T-helper 2 cell treated with Interferon-gamma antibody and Interleukin-4, amounts not matched to agents 100 ng/mL and 5 ng/mL, for 36 hours (primary cell): Measurements from ENCODE around the gene C15orf39. TPM values are rescaled to one million over a fixed set of nuclear protein-coding genes. Genes with fewer than 3 reads are reported as not detected.
"Not testable (repeated sequence)": the region's sequence is repeated elsewhere in the genome, so short reads cannot be mapped to it uniquely, and the experiment has no call there.

Source experiments
- intact Hi-C: fragments of 100-400 bp; cut with micrococcal nuclease; formaldehyde crosslinking; loops from one replicate; pipeline ENCODE4 v1.15.1; 2023
- total RNA-seq: library from RNA; stranded (reverse); gene quantifications from 2 replicates; pipeline ENCODE4 v1.2.3, GENCODE V29; 2022

The C15orf39 gene
- 113 and 117 TPM in 2 replicates for total RNA-seq

- intact Hi-C loops, result loop anchor here (1.0 to 5.0 kb wide), 7 partner anchors 70 to 419 kb away; partner anchors contain the start of genes CSK, RPP25 and SIN3A
Observed at GRCh38 chr15:75201616-75202250, at the start of gene C15orf39. TSS of gene C15orf39 (plus strand) at chr15:75201882. CDS start at chr15:75206049, 4,167 bp downstream.

DNA sequence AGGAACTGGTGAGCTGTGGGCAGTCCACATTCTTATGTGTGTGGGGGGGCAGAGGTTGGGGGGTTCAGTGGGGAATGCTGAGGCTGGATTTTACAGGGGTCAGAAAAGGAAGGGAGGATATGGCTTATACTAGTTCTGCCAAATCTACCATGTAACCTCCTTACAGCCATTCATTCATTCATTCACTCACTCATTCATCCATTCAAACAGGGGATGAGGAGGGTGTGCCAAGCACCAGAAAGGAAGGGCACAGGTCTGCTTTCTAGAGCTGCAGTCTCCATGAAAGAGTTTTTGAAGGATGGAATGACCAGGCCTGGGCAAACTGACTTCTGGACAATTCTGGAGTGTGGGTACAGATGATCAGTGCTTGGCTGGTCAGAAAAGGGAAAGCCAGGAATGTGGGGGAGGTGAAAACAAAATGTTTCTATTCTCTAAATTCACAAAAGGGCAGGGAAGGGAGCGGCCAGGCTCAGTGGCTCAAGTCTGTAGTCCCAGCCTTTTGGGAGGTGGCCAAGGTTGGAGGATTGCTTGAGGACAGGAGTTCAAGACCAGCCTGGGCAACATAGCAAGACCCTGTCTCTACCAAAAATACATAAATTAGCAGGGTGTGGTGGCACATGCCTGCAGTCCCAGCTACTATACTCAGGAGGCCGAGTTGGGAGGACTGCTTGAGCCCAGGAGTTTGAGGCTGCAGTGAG lies 49.2 kb upstream of the C15orf39 start:
- intact Hi-C loops, result loop anchor here (10.0 kb wide), 1 partner anchor 48 kb away; no protein-coding TSS in a partner anchor

DNA sequence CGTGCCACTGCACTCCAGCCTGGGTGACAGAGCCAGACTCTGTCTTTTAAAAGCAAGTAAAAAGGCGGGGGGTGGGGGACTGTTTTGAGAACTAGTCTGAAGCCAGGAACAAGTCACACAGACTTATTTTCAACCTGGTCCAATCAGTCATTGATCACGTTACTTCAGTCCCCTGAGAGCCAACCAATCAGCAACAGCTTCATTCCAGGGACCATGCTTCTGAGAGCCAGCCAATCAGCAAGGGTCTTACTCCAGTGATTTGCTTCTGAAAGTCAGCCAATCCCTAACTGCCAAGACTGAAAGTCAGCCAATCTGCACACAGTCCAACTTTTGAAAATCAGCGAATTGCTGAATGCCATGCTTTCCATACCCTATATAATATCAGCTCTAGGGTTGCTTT lies 48.6 kb upstream of the C15orf39 start:
- intact Hi-C loops, result loop anchor here (10.0 kb wide), 1 partner anchor 48 kb away; no protein-coding TSS in a partner anchor

DNA sequence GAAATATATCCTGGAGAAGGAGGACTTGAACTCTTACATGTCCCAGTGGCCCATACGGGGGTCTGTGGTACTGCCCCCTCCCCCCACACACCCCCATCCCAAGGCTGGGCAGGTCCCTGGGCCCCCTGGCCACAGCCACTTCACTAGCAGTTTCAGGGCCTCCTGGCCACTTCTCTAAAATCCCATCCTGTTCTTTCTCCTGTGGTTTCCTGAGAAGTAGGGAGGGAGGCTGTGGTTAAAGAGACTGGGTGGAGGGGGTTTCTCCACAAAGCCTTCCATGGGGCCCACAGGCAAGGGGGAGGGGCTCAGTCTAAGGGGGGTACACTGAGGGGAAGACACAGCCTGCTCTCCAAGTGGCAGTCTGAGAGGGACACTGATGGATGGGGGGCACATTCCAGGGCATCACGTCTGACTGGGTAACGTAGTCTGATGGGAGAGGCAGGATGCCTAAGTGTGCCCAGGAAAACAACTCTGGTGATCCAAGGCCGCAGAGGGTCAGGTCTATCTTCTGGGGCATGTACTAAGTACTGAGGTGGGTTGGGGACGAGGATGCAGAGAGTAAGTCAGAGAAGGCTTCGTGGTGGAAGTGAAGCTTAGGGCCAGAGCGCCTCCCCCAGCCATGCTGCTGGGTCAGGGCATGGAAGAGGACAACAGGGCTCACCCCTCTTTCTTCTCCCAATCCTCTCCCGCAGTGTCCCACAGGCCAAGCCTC lies 48.0 kb upstream of the C15orf39 start:
- intact Hi-C loops, result loop anchor here (10.0 kb wide), 1 partner anchor 49 kb away; no protein-coding TSS in a partner anchor

DNA sequence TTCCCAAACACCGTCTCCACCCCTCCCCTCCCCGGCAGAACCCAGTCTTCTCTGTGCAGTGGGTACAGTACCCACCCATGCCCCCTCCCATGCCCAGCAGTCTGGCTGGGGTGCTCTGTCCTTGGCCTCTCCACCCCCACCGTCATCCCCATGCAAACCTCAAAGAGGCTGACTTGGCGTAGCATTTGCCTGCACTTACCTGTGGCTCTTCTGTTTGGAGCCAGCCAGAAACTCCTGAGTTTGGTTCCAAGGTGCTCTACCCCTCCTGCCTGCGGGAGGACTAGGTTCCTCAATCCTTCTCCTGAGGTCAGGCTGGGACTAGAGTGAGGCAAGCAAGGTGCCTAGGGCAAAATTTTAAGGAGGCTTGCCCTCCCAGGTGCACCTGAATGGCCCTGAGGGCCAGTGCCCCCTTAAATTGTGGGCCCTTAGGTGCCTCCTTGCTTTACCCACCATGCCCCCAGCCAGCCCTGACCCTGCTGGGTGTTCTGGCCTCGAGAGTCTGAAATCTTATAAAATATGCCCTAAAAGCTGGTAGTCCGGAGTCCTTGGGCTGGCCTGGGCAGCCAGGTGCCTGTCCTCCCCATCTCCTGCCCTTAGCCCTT lies 47.1 kb upstream of the C15orf39 start:
- intact Hi-C loops, result loop anchor here (10.0 kb wide), 1 partner anchor 50 kb away; no protein-coding TSS in a partner anchor

DNA sequence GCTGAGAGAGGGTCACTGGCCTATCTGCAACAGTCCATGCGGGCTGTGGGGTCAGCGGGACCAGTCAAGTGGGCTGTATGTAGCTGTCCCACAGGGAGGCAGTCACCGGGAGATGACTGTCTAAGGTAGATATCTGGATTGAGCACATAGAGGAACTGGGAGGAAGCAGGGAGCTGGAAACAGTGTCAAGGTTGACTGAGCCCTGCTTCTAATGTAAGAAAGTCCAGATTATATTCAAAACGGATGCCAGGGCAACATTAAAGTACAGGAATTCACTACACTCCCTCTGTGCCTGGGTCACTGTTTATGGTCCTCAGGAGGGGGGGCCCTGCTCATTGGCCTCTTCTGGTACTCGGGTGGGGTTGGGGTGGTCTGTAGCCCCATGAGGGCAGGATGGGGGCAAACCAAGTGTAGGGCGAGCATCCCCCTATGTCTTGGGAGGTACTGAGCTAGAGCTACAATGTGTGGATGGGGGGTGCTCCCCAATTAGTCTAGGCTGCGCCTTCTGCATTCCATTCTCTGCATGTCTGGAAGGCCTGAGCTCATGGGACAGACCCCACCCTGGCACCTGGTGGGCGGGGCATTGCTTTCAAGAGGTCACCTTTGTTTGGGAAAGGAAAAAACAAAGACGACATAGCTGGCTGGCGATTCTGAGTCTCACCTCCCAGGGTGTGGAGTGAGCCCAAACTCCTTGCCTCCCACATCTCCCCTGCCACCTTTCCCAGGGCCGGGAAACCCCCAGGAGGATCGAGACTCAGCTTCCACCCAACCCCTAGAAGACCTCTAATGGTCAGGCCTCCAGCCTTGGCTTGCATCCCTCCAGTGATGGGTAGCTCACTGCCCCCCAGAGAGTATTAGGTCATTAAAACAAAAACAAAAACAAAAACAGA lies 45.1 kb upstream of the C15orf39 start:
- intact Hi-C loops, result loop anchor here (10.0 kb wide), 1 partner anchor 52 kb away; no protein-coding TSS in a partner anchor

- intact Hi-C loops, result loop anchor here (10.0 kb wide), 1 partner anchor 54 kb away; no protein-coding TSS in a partner anchor
Observed at GRCh38 chr15:75158402-75158801, 43.3 kb upstream of the C15orf39 start.

- intact Hi-C loops, result loop anchor here (10.0 kb wide), 1 partner anchor 54 kb away; no protein-coding TSS in a partner anchor
Observed at GRCh38 chr15:75159244-75159643, 42.4 kb upstream of the C15orf39 start.

DNA sequence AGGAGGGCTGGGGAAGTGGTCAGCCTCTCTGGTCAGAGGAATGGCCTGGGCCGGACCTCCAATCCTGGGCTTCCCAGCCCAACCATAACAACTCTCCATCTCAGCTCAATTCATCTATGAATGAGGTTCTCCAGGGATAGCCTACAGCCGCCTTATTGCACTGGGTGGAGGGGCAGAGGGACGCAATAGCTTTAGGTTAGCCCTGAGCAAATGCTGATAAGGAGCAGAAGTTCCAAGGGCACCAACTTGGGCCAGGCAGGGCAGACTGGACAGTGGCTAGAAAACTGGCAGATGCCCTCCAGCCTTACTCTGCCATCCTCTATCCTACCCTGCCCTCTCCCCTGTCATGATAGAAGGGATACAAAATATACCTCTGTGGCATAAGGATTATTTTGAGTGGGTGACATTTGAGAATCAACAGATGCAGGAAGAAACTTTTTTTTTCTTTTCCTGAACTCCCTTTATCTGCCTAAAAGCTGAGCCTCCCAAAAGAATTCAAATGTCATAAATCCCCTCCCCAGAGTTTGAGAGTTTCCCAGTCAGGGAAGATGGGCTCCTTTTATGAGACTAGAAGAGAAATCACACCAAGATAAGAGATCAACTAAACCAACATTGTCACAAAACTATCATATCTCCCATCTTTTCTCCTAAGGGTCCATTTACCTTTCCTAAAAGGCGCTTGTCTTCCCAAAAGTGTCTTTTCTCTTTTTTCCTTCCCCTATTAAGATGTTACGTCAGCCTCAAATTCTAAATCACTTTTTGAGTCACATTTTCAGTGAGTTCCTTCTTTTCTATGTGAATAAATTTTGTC lies 40.4 kb upstream of the C15orf39 start:
- intact Hi-C loops, result no loop called here

GRCh38 chr15:75161917-75162414 lies 39.7 kb upstream of the C15orf39 start:
- intact Hi-C loops, result no loop called here

- intact Hi-C loops, result no loop called here
Observed at GRCh38 chr15:75163150-75163564, 38.5 kb upstream of the C15orf39 start.

DNA sequence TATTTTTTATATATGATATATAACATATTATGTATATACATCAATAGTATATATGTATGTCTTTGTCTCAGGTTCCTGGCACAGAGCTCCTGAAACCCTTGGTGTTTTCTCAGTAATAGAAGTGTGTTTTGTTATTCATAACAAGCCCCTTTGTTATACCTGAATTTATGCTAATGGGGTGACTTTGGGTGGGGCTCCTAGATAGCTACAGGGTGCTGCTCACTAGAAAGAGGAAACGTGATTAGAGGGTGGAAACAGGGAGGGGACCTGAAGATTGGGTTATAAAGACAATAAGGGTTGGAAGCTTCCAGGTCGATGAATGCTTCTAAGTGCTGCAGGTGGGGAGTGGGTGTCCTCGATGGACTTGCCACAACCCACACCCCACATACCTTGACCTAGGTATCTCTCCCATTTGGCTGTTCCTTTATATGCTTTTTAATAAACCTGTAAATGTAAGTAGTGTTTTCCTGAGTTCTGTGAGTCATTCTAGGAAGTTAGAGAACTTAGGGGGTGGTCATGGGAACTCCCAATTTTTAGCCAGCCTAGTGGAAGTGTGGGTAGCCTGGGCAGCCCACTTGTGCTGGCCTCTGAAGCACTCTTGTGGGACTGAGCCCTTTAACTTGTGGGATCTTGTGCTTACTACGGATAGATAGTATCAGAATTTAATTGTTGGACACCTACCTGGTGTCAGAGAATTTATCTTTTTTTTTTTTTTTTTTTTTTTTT lies 36.9 kb upstream of the C15orf39 start:
- intact Hi-C loops, result no loop called here

DNA sequence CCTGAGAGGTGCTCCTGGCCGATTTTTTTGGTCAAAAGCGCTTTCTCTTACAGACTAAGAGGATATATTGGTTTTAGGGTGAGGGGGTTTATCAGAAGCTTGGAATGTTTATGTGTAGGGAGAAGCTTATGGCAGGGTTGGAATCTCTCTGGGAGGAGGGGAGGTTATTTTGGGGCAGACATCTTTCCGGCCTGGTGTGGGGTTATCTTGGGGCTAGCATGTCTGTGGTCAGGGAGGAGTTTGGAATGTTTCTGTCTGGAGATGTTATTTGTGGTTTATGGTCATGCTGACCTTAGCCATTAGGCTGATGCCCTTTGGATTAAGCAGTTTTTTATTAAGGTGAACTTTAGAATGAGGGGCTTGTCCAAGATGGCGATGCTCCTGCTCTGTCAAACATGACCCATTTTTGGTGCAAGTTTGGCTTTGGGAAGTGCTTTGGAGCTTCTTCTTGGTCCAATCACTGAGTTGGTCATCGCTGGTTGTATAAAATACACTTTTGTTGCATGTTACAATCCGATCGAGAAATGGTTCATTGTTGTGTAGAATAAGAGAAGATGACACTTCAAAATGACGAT lies 35.1 kb upstream of the C15orf39 start:
- intact Hi-C loops, result not testable (repeated sequence)

GRCh38 chr15:75167588-75168350 lies 33.9 kb upstream of the C15orf39 start:
- intact Hi-C loops, result no loop called here

DNA sequence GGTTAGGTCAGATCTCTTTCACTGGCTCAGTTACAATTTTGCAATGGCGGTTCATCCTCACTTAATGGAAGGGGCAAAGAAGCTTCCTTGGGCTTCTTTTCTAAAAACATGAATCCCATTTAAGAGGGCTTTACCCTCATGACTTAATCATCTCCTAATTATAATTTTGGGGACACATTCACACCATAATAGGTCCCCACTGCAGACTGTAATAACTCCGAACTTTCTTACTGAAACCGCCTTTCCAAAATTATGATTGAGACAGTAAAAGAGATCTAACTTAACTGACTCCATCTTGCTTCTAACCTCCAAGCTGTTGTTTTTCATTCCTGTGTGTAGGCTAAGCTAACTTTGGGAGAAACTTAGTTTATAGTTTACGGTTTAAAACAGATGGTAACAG lies 33.3 kb upstream of the C15orf39 start:
- intact Hi-C loops, result no loop called here

DNA sequence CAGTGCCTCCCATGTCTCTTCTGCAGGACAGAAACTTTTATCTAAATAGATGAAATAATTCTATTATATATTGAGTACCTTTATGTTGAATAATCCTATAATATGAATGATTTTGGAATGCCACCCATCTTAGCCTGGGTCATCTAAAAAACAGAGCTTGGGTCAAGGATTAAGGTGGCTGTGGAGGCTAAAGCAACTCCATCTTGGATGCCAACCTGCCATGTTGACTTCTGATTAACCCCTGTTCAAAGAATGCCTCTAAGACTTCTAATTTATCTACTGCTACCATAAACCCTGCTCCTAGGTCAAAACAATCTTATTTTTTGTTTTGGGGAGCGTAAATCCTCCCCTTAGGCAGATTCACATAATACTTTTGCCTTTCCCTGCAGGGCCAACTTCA lies 31.5 kb upstream of the C15orf39 start:
- intact Hi-C loops, result no loop called here

GRCh38 chr15:75170711-75171341 lies 30.9 kb upstream of the C15orf39 start:
- intact Hi-C loops, result no loop called here
